OCI-LY3 (cell line): ENCODE data around the gene MYOF.

Source experiments
- EZH2phosphoT487 ChIP-seq: fragments of 200-600 bp; shearing (Covaris generic); IDR thresholded peaks from 2 replicates; pipeline ENCODE4 v1.6.1; 2018; ENCODE audit warnings: antibody characterized with exemption, mixed run types, low read depth
- TF ChIP-seq, protein P1 (sequence below): fragments of 200-600, 300-600 bp; sonication (generic); IDR thresholded peaks from 2 replicates; pipeline ENCODE4 v1.5.1; 2014; ENCODE audit warnings: antibody characterized with exemption, low read length, low read depth

- TF ChIP-seq, protein P1, sequence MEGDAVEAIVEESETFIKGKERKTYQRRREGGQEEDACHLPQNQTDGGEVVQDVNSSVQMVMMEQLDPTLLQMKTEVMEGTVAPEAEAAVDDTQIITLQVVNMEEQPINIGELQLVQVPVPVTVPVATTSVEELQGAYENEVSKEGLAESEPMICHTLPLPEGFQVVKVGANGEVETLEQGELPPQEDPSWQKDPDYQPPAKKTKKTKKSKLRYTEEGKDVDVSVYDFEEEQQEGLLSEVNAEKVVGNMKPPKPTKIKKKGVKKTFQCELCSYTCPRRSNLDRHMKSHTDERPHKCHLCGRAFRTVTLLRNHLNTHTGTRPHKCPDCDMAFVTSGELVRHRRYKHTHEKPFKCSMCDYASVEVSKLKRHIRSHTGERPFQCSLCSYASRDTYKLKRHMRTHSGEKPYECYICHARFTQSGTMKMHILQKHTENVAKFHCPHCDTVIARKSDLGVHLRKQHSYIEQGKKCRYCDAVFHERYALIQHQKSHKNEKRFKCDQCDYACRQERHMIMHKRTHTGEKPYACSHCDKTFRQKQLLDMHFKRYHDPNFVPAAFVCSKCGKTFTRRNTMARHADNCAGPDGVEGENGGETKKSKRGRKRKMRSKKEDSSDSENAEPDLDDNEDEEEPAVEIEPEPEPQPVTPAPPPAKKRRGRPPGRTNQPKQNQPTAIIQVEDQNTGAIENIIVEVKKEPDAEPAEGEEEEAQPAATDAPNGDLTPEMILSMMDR = no peak
- no peak for TF ChIP-seq EZH2phosphoT487
Measured at GRCh38 chr10:93261961-93262610, 220.0 kb downstream of the MYOF start.
